GM21786 (cell line): Measurements from ENCODE around the gene NGRN.
"Not testable (repeated sequence)": the region's sequence is repeated elsewhere in the genome, so short reads cannot be mapped to it uniquely, and the experiment has no call there.

Experiments
- ATAC-seq: cut with Tn5 transposase; IDR thresholded peaks from one replicate; pipeline ENCODE4 v1.9.1; 2021; ENCODE audit not compliant: unreplicated experiment

NGRN gene

GRCh38 chr15:90280743-90281142, 15.3 kb downstream of the NGRN start:
- not testable (repeated sequence) for ATAC-seq

GRCh38 chr15:90281637-90282036, 16.2 kb downstream of the NGRN start:
- ATAC-seq = not testable (repeated sequence)

GRCh38 chr15:90286678-90287077, 21.2 kb downstream of the NGRN start:
- no peak for ATAC-seq

- no peak for ATAC-seq
These were observed 21.6 kb downstream of the NGRN start for GRCh38 chr15:90287101-90287500.

- ATAC-seq = no peak
These were observed 22.5 kb downstream of the NGRN start for GRCh38 chr15:90287946-90288345.

- no peak for ATAC-seq
These were observed 26.3 kb downstream of the NGRN start for GRCh38 chr15:90291679-90292356.

GRCh38 chr15:90293040-90293810, 27.8 kb downstream of the NGRN start:
- not testable (repeated sequence) for ATAC-seq

GRCh38 chr15:90294159-90294558, 28.7 kb downstream of the NGRN start:
- no peak for ATAC-seq

- ATAC-seq = no peak
These were observed 29.3 kb downstream of the NGRN start for GRCh38 chr15:90294601-90295269.

GRCh38 chr15:90295270-90295648, 29.8 kb downstream of the NGRN start:
- no peak for ATAC-seq

GRCh38 chr15:90296316-90296884, 30.9 kb downstream of the NGRN start:
- not testable (repeated sequence) for ATAC-seq

GRCh38 chr15:90297021-90297420, 31.5 kb downstream of the NGRN start:
- ATAC-seq = no peak

GRCh38 chr15:90300541-90300940, 35.1 kb downstream of the NGRN start:
- ATAC-seq = no peak

- no peak for ATAC-seq
These were observed 35.7 kb downstream of the NGRN start for GRCh38 chr15:90300988-90301706.

- no peak for ATAC-seq
These were observed 36.3 kb downstream of the NGRN start for GRCh38 chr15:90301707-90302300.

- not testable (repeated sequence) for ATAC-seq
These were observed 39.9 kb downstream of the NGRN start for GRCh38 chr15:90305355-90305754.

- no peak for ATAC-seq
These were observed 40.5 kb downstream of the NGRN start for GRCh38 chr15:90305932-90306331.

GRCh38 chr15:90306560-90306959, 41.1 kb downstream of the NGRN start:
- no peak for ATAC-seq

- ATAC-seq = no peak
These were observed 42.2 kb downstream of the NGRN start for GRCh38 chr15:90307661-90308060.

GRCh38 chr15:90309020-90309419, 43.5 kb downstream of the NGRN start:
- no peak for ATAC-seq
